WTC11 (cell line): Measurements from ENCODE around the gene ROS1. TPM values are rescaled to one million over a fixed set of nuclear protein-coding genes. Genes with fewer than 3 reads are reported as not detected.

Experiments used
- ATAC-seq: fragments of 200-7000 bp; cut with Tn5 transposase; 2 replicates; pipeline ENCODE4 v1.10.0; 2021; ENCODE audit warnings: mild to moderate bottlenecking, moderate library complexity
- CTCF ChIA-PET: fragments of 300-600 bp; sonication (Branson Sonifier 250); formaldehyde crosslinking; loops from one replicate; lab custom pipeline; 2021; ENCODE audit warnings: antibody characterized with exemption; lab: Charles Lee
- POLR2A ChIA-PET: fragments of 350-600 bp; sonication (Branson Sonifier 250); formaldehyde crosslinking; loops from one replicate; lab custom pipeline; 2021; ENCODE audit warnings: antibody characterized with exemption; lab: Charles Lee
- DNase-seq: peaks from one replicate; pipeline ENCODE4 v3.0.0; 2021; ENCODE audit warnings: low spot score
- H3K27ac Mint-ChIP-seq: 2 replicates; pipeline ENCODE4 v1.8.0; 2021; ENCODE audit warnings: mixed read lengths
- H3K27me3 Mint-ChIP-seq: 2 replicates; pipeline ENCODE4 v1.8.0; 2021; ENCODE audit warnings: low read depth, mild to moderate bottlenecking, moderate library complexity, mixed read lengths
- H3K36me3 Mint-ChIP-seq: 2 replicates; pipeline ENCODE4 v1.8.0; 2021; ENCODE audit warnings: mixed read lengths
- H3K4me1 Mint-ChIP-seq: 2 replicates; pipeline ENCODE4 v1.8.0; 2022; ENCODE audit warnings: mixed read lengths
- H3K4me3 Mint-ChIP-seq: 2 replicates; pipeline ENCODE4 v1.8.0; 2021; ENCODE audit warnings: mild to moderate bottlenecking, moderate library complexity, mixed read lengths
- H3K9me3 Mint-ChIP-seq: 2 replicates; pipeline ENCODE4 v1.8.0; 2021; ENCODE audit warnings: mixed read lengths
- EMX1 ChIP-seq: fragments of 250-450 bp; sonication (Bioruptor Pico); IDR thresholded peaks from 2 replicates; pipeline ENCODE4 v1.8.0; 2021; ENCODE audit warnings: mild to moderate bottlenecking
- ETV6 ChIP-seq: sonication (generic); formaldehyde crosslinking; IDR thresholded peaks from 2 replicates; pipeline ENCODE4 v1.8.1; 2022; ENCODE audit warnings: mild to moderate bottlenecking, missing genetic modification reagents
- FOXJ3 ChIP-seq: sonication (generic); formaldehyde crosslinking; IDR thresholded peaks from 2 replicates; pipeline ENCODE4 v1.9.0; 2021; ENCODE audit warnings: missing genetic modification reagents, mild to moderate bottlenecking, borderline replicate concordance
- GABPB1 ChIP-seq: sonication (generic); formaldehyde crosslinking; IDR thresholded peaks from 2 replicates; pipeline ENCODE4 v1.8.1; 2023; ENCODE audit warnings: mild to moderate bottlenecking, missing genetic modification reagents
- JAZF1 ChIP-seq: fragments of 250-450 bp; sonication (Bioruptor Pico); IDR thresholded peaks from 2 replicates; pipeline ENCODE4 v1.9.0; 2021; ENCODE audit warnings: moderate library complexity, mild to moderate bottlenecking, inconsistent platforms
- KAT7 ChIP-seq: sonication (generic); formaldehyde crosslinking; IDR thresholded peaks from 2 replicates; pipeline ENCODE4 v1.8.1; 2023; ENCODE audit warnings: missing genetic modification reagents, mild to moderate bottlenecking, borderline replicate concordance
- NR2C2 ChIP-seq: sonication (generic); formaldehyde crosslinking; IDR thresholded peaks from 2 replicates; pipeline ENCODE4 v1.8.0; 2022; ENCODE audit warnings: mild to moderate bottlenecking, missing genetic modification reagents
- NR3C1 ChIP-seq: sonication (generic); formaldehyde crosslinking; conservative IDR thresholded peaks from 2 replicates; pipeline ENCODE4 v1.8.1; 2023; ENCODE audit warnings: low read depth, mild to moderate bottlenecking, missing genetic modification reagents
- PRRX2 ChIP-seq: fragments of 250-450 bp; sonication (Bioruptor Pico); IDR thresholded peaks from 2 replicates; pipeline ENCODE4 v1.8.0; 2021; ENCODE audit warnings: mild to moderate bottlenecking
- SMAD3 ChIP-seq: sonication (generic); formaldehyde crosslinking; IDR thresholded peaks from 2 replicates; pipeline ENCODE4 v1.8.0; 2022; ENCODE audit warnings: missing genetic modification reagents, mild to moderate bottlenecking, borderline replicate concordance
- ZBTB21 ChIP-seq: sonication (generic); formaldehyde crosslinking; IDR thresholded peaks from 2 replicates; pipeline ENCODE4 v1.8.1; 2023; ENCODE audit warnings: mild to moderate bottlenecking, missing genetic modification reagents, borderline replicate concordance
- ZNF671 ChIP-seq: fragments of 250-450 bp; sonication (Bioruptor Pico); IDR thresholded peaks from 2 replicates; pipeline ENCODE4 v1.8.0; 2021; ENCODE audit warnings: mild to moderate bottlenecking
- total RNA-seq: library from RNA; stranded (reverse); gene quantifications from 3 replicates; pipeline ENCODE4 v1.2.3, GENCODE V29; 2021
- TF ChIP-seq, protein P1 (sequence below): sonication (generic); formaldehyde crosslinking; IDR thresholded peaks from 2 replicates; pipeline ENCODE4 v1.8.1; 2022; ENCODE audit warnings: low read depth, missing genetic modification reagents, borderline replicate concordance
- TF ChIP-seq, protein P2 (sequence below): fragments of 250-450 bp; sonication (Bioruptor Pico); IDR thresholded peaks from 2 replicates; pipeline ENCODE4 v1.9.0; 2021; ENCODE audit warnings: mild to moderate bottlenecking
- TF ChIP-seq, protein P3 (sequence below): sonication (generic); formaldehyde crosslinking; IDR thresholded peaks from 2 replicates; pipeline ENCODE4 v1.8.1; 2022; ENCODE audit warnings: low read depth, mild to moderate bottlenecking, moderate library complexity, missing genetic modification reagents, borderline replicate concordance
- TF ChIP-seq, protein P4 (sequence below): sonication (generic); formaldehyde crosslinking; IDR thresholded peaks from 2 replicates; pipeline ENCODE4 v1.8.1; 2022; ENCODE audit warnings: mild to moderate bottlenecking, moderate library complexity, missing genetic modification reagents
- TF ChIP-seq, protein P5 (sequence below): sonication (generic); formaldehyde crosslinking; IDR thresholded peaks from 2 replicates; pipeline ENCODE4 v1.8.0; 2023; ENCODE audit warnings: mild to moderate bottlenecking, missing genetic modification reagents
- TF ChIP-seq, protein P6 (sequence below): sonication (generic); formaldehyde crosslinking; conservative IDR thresholded peaks from 2 replicates; pipeline ENCODE4 v1.8.1; 2023; ENCODE audit warnings: mild to moderate bottlenecking, low read depth, missing genetic modification reagents, moderate library complexity

The ROS1 gene
- total RNA-seq, 1 experiment from 2014 or later = 0.02 TPM

DNA sequence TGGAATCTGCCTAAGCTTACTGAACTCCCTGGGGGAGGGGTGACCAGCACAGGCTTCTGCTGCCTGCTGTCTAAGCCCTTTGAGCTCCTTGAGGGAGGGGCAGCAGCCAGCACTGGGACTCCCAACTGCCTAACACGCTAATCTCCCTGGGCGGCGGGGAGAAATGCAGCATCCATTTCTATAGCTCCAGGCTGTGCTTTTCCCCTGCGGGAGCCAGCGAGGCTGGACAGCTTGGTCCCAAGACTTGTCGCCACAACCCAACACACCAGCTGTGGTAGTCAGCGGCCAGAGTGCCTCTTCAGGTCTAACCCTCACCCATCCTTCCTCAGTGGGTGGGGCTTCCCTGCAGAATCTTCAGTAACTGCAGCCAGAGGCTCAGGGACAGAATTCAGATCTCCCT lies 95.8 kb downstream of the ROS1 start:
- TF ChIP-seq, protein P1, sequence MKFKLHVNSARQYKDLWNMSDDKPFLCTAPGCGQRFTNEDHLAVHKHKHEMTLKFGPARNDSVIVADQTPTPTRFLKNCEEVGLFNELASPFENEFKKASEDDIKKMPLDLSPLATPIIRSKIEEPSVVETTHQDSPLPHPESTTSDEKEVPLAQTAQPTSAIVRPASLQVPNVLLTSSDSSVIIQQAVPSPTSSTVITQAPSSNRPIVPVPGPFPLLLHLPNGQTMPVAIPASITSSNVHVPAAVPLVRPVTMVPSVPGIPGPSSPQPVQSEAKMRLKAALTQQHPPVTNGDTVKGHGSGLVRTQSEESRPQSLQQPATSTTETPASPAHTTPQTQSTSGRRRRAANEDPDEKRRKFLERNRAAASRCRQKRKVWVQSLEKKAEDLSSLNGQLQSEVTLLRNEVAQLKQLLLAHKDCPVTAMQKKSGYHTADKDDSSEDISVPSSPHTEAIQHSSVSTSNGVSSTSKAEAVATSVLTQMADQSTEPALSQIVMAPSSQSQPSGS (CRISPR knock-in tag) = no peak
- TF ChIP-seq ETV6 (CRISPR knock-in tag) (no peak), PRRX2 (CRISPR knock-in tag) (no peak), ZNF671 (CRISPR knock-in tag) (no peak), NR3C1 (CRISPR knock-in tag) (no peak), EMX1 (no peak), NR2C2 (CRISPR knock-in tag) (no peak)
- TF ChIP-seq, protein P2, sequence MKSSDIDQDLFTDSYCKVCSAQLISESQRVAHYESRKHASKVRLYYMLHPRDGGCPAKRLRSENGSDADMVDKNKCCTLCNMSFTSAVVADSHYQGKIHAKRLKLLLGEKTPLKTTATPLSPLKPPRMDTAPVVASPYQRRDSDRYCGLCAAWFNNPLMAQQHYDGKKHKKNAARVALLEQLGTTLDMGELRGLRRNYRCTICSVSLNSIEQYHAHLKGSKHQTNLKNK (CRISPR knock-in tag) = no peak
- TF ChIP-seq, protein P3, sequence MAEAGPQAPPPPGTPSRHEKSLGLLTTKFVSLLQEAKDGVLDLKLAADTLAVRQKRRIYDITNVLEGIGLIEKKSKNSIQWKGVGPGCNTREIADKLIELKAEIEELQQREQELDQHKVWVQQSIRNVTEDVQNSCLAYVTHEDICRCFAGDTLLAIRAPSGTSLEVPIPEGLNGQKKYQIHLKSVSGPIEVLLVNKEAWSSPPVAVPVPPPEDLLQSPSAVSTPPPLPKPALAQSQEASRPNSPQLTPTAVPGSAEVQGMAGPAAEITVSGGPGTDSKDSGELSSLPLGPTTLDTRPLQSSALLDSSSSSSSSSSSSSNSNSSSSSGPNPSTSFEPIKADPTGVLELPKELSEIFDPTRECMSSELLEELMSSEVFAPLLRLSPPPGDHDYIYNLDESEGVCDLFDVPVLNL = no peak
- TF ChIP-seq, protein P4, sequence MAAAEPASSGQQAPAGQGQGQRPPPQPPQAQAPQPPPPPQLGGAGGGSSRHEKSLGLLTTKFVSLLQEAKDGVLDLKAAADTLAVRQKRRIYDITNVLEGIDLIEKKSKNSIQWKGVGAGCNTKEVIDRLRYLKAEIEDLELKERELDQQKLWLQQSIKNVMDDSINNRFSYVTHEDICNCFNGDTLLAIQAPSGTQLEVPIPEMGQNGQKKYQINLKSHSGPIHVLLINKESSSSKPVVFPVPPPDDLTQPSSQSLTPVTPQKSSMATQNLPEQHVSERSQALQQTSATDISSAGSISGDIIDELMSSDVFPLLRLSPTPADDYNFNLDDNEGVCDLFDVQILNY (CRISPR knock-in tag) = no peak
- TF ChIP-seq, all 79 proteins: peak for 0
- no peak for ATAC-seq
- ChIA-PET CTCF (interaction anchor here (0.5 kb wide), 1 partner anchor 120 kb away, joined by 3 read pairs; no protein-coding TSS in a partner anchor), POLR2A (no interaction called here)
- no peak for DNase-seq
- H3K36me3 Mint-ChIP-seq = 0 out of 2 replicates have a peak, but pooled peaks cover 5% of the 10 kb centered on the region
- no peaks in the 10 kb centered on the region for H3K4me1 Mint-ChIP-seq
- no peak overlapping the region for H3K4me3 Mint-ChIP-seq
- H3K9me3 Mint-ChIP-seq = peaks cover 38% of the 10 kb centered on the region
- no peak overlapping the region for H3K27ac Mint-ChIP-seq
- H3K27me3 Mint-ChIP-seq = peaks cover 5% of the 10 kb centered on the region

DNA sequence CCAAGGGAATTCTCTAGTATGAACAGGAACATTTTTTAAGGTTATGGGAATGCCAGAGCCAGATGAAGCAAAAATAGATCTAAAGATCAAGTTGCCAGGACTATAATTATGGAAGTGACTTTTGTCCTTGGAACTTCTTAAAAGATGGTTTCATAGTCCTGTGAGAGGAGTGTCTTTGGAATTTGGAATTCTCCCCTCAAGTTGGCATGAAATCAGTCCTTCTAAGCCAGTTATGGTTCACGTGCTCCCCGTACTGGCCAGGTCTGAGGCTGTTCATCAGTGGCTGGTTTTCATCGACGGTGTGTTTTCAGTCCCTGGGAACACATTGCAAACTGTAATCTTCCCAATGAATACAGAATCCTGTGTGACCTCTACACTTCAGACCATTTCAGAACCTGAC lies 97.2 kb downstream of the ROS1 start:
- Mint-ChIP-seq H3K27me3 (peaks cover 5% of the 10 kb centered on the region), H3K9me3 (peaks cover 33% of the 10 kb centered on the region), H3K36me3 (0 out of 2 replicates have a peak, but pooled peaks cover 5% of the 10 kb centered on the region), H3K4me1 (no peaks in the 10 kb centered on the region), H3K4me3 (no peak overlapping the region), H3K27ac (no peak overlapping the region)
- ChIA-PET POLR2A (no interaction called here), CTCF (no interaction called here)
- no peak for DNase-seq
- TF ChIP-seq SMAD3 (CRISPR knock-in tag) (no peak), KAT7 (CRISPR knock-in tag) (no peak), GABPB1 (CRISPR knock-in tag) (no peak), ZBTB21 (CRISPR knock-in tag) (no peak), JAZF1 (CRISPR knock-in tag) (no peak), FOXJ3 (CRISPR knock-in tag) (no peak)
- TF ChIP-seq, protein P5, sequence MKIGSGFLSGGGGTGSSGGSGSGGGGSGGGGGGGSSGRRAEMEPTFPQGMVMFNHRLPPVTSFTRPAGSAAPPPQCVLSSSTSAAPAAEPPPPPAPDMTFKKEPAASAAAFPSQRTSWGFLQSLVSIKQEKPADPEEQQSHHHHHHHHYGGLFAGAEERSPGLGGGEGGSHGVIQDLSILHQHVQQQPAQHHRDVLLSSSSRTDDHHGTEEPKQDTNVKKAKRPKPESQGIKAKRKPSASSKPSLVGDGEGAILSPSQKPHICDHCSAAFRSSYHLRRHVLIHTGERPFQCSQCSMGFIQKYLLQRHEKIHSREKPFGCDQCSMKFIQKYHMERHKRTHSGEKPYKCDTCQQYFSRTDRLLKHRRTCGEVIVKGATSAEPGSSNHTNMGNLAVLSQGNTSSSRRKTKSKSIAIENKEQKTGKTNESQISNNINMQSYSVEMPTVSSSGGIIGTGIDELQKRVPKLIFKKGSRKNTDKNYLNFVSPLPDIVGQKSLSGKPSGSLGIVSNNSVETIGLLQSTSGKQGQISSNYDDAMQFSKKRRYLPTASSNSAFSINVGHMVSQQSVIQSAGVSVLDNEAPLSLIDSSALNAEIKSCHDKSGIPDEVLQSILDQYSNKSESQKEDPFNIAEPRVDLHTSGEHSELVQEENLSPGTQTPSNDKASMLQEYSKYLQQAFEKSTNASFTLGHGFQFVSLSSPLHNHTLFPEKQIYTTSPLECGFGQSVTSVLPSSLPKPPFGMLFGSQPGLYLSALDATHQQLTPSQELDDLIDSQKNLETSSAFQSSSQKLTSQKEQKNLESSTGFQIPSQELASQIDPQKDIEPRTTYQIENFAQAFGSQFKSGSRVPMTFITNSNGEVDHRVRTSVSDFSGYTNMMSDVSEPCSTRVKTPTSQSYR (CRISPR knock-in tag) = no peak
- TF ChIP-seq, protein P6, sequence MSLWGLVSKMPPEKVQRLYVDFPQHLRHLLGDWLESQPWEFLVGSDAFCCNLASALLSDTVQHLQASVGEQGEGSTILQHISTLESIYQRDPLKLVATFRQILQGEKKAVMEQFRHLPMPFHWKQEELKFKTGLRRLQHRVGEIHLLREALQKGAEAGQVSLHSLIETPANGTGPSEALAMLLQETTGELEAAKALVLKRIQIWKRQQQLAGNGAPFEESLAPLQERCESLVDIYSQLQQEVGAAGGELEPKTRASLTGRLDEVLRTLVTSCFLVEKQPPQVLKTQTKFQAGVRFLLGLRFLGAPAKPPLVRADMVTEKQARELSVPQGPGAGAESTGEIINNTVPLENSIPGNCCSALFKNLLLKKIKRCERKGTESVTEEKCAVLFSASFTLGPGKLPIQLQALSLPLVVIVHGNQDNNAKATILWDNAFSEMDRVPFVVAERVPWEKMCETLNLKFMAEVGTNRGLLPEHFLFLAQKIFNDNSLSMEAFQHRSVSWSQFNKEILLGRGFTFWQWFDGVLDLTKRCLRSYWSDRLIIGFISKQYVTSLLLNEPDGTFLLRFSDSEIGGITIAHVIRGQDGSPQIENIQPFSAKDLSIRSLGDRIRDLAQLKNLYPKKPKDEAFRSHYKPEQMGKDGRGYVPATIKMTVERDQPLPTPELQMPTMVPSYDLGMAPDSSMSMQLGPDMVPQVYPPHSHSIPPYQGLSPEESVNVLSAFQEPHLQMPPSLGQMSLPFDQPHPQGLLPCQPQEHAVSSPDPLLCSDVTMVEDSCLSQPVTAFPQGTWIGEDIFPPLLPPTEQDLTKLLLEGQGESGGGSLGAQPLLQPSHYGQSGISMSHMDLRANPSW (CRISPR knock-in tag) = no peak
- no peak for ATAC-seq
